ENCODE data around the gene ZBTB8B. TPM values are rescaled to one million over a fixed set of nuclear protein-coding genes. Genes with fewer than 3 reads are reported as not detected.
"Not testable (repeated sequence)": the region's sequence is repeated elsewhere in the genome, so short reads cannot be mapped to it uniquely, and the experiment has no call there.

ZBTB8B gene
- polyA plus RNA-seq, 1 donor from 2014 or later = 5.0 TPM

GRCh38 chr1:32447469-32448185 lies 17.2 kb upstream of the ZBTB8B start:
- Histone ChIP-seq H3K9me3 (ENCODE audit: low read length) (no peaks in the 10 kb centered on the region), H3K4me2 (ENCODE audit: low read length) (no peak overlapping the region), H3F3A (ENCODE audit: insufficient read depth, low read length, poor library complexity, severe bottlenecking) (no peaks in the 10 kb centered on the region), H3K27me3 (ENCODE audit: insufficient read depth, low read depth, low read length) (no peaks in the 10 kb centered on the region), H3K9ac (ENCODE audit: low read length) (no peak overlapping the region), H3K9me2 (ENCODE audit: insufficient read depth, low read length) (no peaks in the 10 kb centered on the region), H3K27ac (ENCODE audit: low read length) (no peak overlapping the region), H3K79me2 (replicated peaks; ENCODE audit: insufficient read depth, low read length) (no peaks in the 10 kb centered on the region), H2AFZ (ENCODE audit: low read depth, low read length) (no peak overlapping the region), H3K36me3 (ENCODE audit: insufficient read depth, low read length) (no peaks in the 10 kb centered on the region), H3K4me3 (ENCODE audit: low read length) (no peak overlapping the region), H4K20me1 (ENCODE audit: insufficient read depth) (no peaks in the 10 kb centered on the region)
- no peak for TF ChIP-seq MXI1 (conservative IDR thresholded peaks at IDR 0.05; ENCODE audit: poor library complexity, severe bottlenecking)
- TF ChIP-seq EZH2 (IDR thresholded peaks at IDR 0.05; ENCODE audit: borderline replicate concordance, insufficient read depth, low read length, poor library complexity, severe bottlenecking) = no peak
- no peak for TF ChIP-seq SMC3 (conservative IDR thresholded peaks at IDR 0.05; ENCODE audit: poor library complexity)
- TF ChIP-seq, protein P1, sequence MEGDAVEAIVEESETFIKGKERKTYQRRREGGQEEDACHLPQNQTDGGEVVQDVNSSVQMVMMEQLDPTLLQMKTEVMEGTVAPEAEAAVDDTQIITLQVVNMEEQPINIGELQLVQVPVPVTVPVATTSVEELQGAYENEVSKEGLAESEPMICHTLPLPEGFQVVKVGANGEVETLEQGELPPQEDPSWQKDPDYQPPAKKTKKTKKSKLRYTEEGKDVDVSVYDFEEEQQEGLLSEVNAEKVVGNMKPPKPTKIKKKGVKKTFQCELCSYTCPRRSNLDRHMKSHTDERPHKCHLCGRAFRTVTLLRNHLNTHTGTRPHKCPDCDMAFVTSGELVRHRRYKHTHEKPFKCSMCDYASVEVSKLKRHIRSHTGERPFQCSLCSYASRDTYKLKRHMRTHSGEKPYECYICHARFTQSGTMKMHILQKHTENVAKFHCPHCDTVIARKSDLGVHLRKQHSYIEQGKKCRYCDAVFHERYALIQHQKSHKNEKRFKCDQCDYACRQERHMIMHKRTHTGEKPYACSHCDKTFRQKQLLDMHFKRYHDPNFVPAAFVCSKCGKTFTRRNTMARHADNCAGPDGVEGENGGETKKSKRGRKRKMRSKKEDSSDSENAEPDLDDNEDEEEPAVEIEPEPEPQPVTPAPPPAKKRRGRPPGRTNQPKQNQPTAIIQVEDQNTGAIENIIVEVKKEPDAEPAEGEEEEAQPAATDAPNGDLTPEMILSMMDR (IDR thresholded peaks at IDR 0.05; ENCODE audit: poor library complexity, severe bottlenecking) = no peak
- TF ChIP-seq, protein P2, sequence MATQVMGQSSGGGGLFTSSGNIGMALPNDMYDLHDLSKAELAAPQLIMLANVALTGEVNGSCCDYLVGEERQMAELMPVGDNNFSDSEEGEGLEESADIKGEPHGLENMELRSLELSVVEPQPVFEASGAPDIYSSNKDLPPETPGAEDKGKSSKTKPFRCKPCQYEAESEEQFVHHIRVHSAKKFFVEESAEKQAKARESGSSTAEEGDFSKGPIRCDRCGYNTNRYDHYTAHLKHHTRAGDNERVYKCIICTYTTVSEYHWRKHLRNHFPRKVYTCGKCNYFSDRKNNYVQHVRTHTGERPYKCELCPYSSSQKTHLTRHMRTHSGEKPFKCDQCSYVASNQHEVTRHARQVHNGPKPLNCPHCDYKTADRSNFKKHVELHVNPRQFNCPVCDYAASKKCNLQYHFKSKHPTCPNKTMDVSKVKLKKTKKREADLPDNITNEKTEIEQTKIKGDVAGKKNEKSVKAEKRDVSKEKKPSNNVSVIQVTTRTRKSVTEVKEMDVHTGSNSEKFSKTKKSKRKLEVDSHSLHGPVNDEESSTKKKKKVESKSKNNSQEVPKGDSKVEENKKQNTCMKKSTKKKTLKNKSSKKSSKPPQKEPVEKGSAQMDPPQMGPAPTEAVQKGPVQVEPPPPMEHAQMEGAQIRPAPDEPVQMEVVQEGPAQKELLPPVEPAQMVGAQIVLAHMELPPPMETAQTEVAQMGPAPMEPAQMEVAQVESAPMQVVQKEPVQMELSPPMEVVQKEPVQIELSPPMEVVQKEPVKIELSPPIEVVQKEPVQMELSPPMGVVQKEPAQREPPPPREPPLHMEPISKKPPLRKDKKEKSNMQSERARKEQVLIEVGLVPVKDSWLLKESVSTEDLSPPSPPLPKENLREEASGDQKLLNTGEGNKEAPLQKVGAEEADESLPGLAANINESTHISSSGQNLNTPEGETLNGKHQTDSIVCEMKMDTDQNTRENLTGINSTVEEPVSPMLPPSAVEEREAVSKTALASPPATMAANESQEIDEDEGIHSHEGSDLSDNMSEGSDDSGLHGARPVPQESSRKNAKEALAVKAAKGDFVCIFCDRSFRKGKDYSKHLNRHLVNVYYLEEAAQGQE (IDR thresholded peaks at IDR 0.05; ENCODE audit: borderline replicate concordance) = no peak
- no peak for TF ChIP-seq POLR2AphosphoS5 (IDR thresholded peaks at IDR 0.05)
- no peak for TF ChIP-seq RAD21 (conservative IDR thresholded peaks at IDR 0.05)
- no peak for TF ChIP-seq TAF1 (IDR thresholded peaks at IDR 0.05; ENCODE audit: low read depth)
- no peak for TF ChIP-seq EP300 (conservative IDR thresholded peaks at IDR 0.05; ENCODE audit: poor library complexity, severe bottlenecking)

- H3K27me3 ChIP-seq (ENCODE audit: insufficient read depth, low read depth, low read length); H3F3A ChIP-seq (ENCODE audit: insufficient read depth, low read length, poor library complexity, severe bottlenecking); H3K79me2 ChIP-seq (replicated peaks; ENCODE audit: insufficient read depth, low read length); H4K20me1 ChIP-seq (ENCODE audit: insufficient read depth); H3K36me3 ChIP-seq (ENCODE audit: insufficient read depth, low read length); H3K4me3 ChIP-seq (ENCODE audit: low read length); H3K9me3 ChIP-seq (ENCODE audit: low read length); H3K9me2 ChIP-seq (ENCODE audit: insufficient read depth, low read length); H3K27ac ChIP-seq (ENCODE audit: low read length); H3K9ac ChIP-seq (ENCODE audit: low read length); H2AFZ ChIP-seq (ENCODE audit: low read depth, low read length); H3K4me2 ChIP-seq (ENCODE audit: low read length): not testable (repeated sequence)
- TF ChIP-seq RAD21 (conservative IDR thresholded peaks at IDR 0.05) = peak; percentile 59
- peak; percentile 39 for TF ChIP-seq SMC3 (conservative IDR thresholded peaks at IDR 0.05; ENCODE audit: poor library complexity)
- TF ChIP-seq, protein P1 (IDR thresholded peaks at IDR 0.05; ENCODE audit: poor library complexity, severe bottlenecking) = peak; percentile 55
These were observed 16.6 kb upstream of the ZBTB8B start for GRCh38 chr1:32448186-32448772.

Data from neural cell (in vitro differentiated cells).